OCI-LY1 (cell line): ENCODE data around the gene AXIN1.

Source experiments
- CTCF ChIP-seq: fragments of 200-600 bp; sonication (generic), shearing (Covaris generic); IDR thresholded peaks from 2 replicates; pipeline ENCODE4 v1.5.1; 2017; ENCODE audit warnings: mild to moderate bottlenecking, antibody characterized with exemption, low read length, moderate library complexity, mixed read lengths
- EZH2 ChIP-seq: fragments of 200-600 bp; sonication (generic), shearing (Covaris generic); IDR thresholded peaks from 2 replicates; pipeline ENCODE4 v1.8.0; 2017; ENCODE audit warnings: borderline replicate concordance, mixed run types, mild to moderate bottlenecking, antibody characterized with exemption, low read length, moderate library complexity, mixed read lengths

GRCh38 chr16:379183-379960, 26.8 kb upstream of the AXIN1 start:
- no peak for TF ChIP-seq CTCF
- no peak for TF ChIP-seq EZH2
